OCI-LY3 (cell line): Measurements from ENCODE around the gene CD9.

Source experiments
- H2AFZ ChIP-seq: fragments of 200-600, 300-600 bp; shearing (Covaris generic); 2 replicates; pipeline ENCODE4 v1.6.0; 2014; ENCODE audit warnings: antibody characterized with exemption, low read depth, low read length
- H3K27ac ChIP-seq: fragments of 200-600, 300-600 bp; sonication (generic); 2 replicates; pipeline ENCODE4 v1.5.1; 2014; ENCODE audit warnings: mild to moderate bottlenecking, low read length, moderate library complexity, mixed read lengths
- H3K27me3 ChIP-seq: fragments of 200-600, 300-600 bp; sonication (generic); 2 replicates; pipeline ENCODE4 v1.6.1; 2014; ENCODE audit warnings: low read depth, low read length, mixed read lengths
- H3K36me3 ChIP-seq: fragments of 200-600, 300-600 bp; sonication (generic); replicated peaks from 2 replicates; pipeline ENCODE3; 2014; ENCODE audit warnings: low read depth, low read length, mixed read lengths
- H3K4me1 ChIP-seq: fragments of 300-600, 200-600 bp; sonication (generic); 2 replicates; pipeline ENCODE4 v1.6.1; 2014; ENCODE audit warnings: low read length, mixed read lengths
- H3K4me2 ChIP-seq: fragments of 200-600, 300-600 bp; sonication (generic); 2 replicates; pipeline ENCODE4 v1.6.1; 2014; ENCODE audit warnings: low read length, mixed read lengths
- H3K4me3 ChIP-seq: fragments of 300-600, 200-600 bp; sonication (generic); 2 replicates; pipeline ENCODE4 v1.5.1; 2014; ENCODE audit warnings: antibody characterized with exemption, mild to moderate bottlenecking, low read length, moderate library complexity
- H3K79me2 ChIP-seq: fragments of 300-600, 200-600 bp; shearing (Covaris generic); 2 replicates; pipeline ENCODE4 v1.6.1; 2014; ENCODE audit warnings: mild to moderate bottlenecking, low read length, mixed read lengths
- H3K9ac ChIP-seq: fragments of 300-600, 200-600 bp; shearing (Covaris generic); 2 replicates; pipeline ENCODE4 v1.6.0; 2014; ENCODE audit warnings: mild to moderate bottlenecking, low read length, moderate library complexity
- H3K9me3 ChIP-seq: fragments of 200-600, 300-600 bp; shearing (Covaris generic); 2 replicates; pipeline ENCODE4 v1.6.1; 2014; ENCODE audit warnings: low read length, mixed read lengths; ENCODE audit not compliant: insufficient read depth
- H4K20me1 ChIP-seq: fragments of 200-600, 300-600 bp; sonication (generic); 2 replicates; pipeline ENCODE4 v1.6.1; 2016; ENCODE audit warnings: low read length, mixed read lengths; ENCODE audit not compliant: insufficient read depth
- CTCF ChIP-seq: fragments of 200-600, 300-600 bp; sonication (generic); IDR thresholded peaks from 2 replicates; pipeline ENCODE4 v1.5.1; 2014; ENCODE audit warnings: antibody characterized with exemption, low read length, low read depth
- EZH2phosphoT487 ChIP-seq: fragments of 200-600 bp; shearing (Covaris generic); IDR thresholded peaks from 2 replicates; pipeline ENCODE4 v1.6.1; 2018; ENCODE audit warnings: antibody characterized with exemption, mixed run types, low read depth

The CD9 gene

GRCh38 chr12:6274231-6275221 is 74.3 kb downstream of the CD9 start:
- no peak overlapping the region for H3K9ac ChIP-seq
- H4K20me1 ChIP-seq = no peaks in the 10 kb centered on the region
- H3K36me3 ChIP-seq = no peaks in the 10 kb centered on the region
- H2AFZ ChIP-seq = no peak overlapping the region
- peaks cover 4% of the 10 kb centered on the region for H3K4me1 ChIP-seq
- H3K27me3 ChIP-seq = peaks cover 44% of the 10 kb centered on the region
- TF ChIP-seq CTCF (no peak), EZH2phosphoT487 (no peak)
- H3K4me3 ChIP-seq = no peak overlapping the region
- no peaks in the 10 kb centered on the region for H3K79me2 ChIP-seq
- no peak overlapping the region for H3K4me2 ChIP-seq
- no peaks in the 10 kb centered on the region for H3K9me3 ChIP-seq
- no peak overlapping the region for H3K27ac ChIP-seq

- Histone ChIP-seq H4K20me1 (no peaks in the 10 kb centered on the region; the same call in 1 of the 2 replicates), H2AFZ (no peak overlapping the region), H3K4me1 (peaks cover 4% of the 10 kb centered on the region), H3K36me3 (no peaks in the 10 kb centered on the region), H3K27ac (no peak overlapping the region), H3K9ac (no peak overlapping the region), H3K79me2 (no peaks in the 10 kb centered on the region), H3K4me2 (no peak overlapping the region), H3K27me3 (peaks cover 51% of the 10 kb centered on the region), H3K4me3 (no peak overlapping the region), H3K9me3 (no peaks in the 10 kb centered on the region)
- TF ChIP-seq CTCF (no peak), EZH2phosphoT487 (no peak)
Measured at GRCh38 chr12:6275928-6276887, 76.0 kb downstream of the CD9 start.

- H4K20me1 ChIP-seq = no peaks in the 10 kb centered on the region; the same call in 1 of the 2 replicates
- peaks cover 4% of the 10 kb centered on the region for H3K4me1 ChIP-seq
- TF ChIP-seq CTCF (no peak), EZH2phosphoT487 (no peak)
- no peaks in the 10 kb centered on the region for H3K79me2 ChIP-seq
- H3K27me3 ChIP-seq = peaks cover 49% of the 10 kb centered on the region
- no peaks in the 10 kb centered on the region for H3K9me3 ChIP-seq
- no peak overlapping the region for H3K9ac ChIP-seq
- no peak overlapping the region for H3K4me2 ChIP-seq
- H3K4me3 ChIP-seq = no peak overlapping the region
- H2AFZ ChIP-seq = no peak overlapping the region
- H3K27ac ChIP-seq = no peak overlapping the region
- H3K36me3 ChIP-seq = no peaks in the 10 kb centered on the region
Measured at GRCh38 chr12:6276956-6277620, 76.9 kb downstream of the CD9 start.
